Measurements from ENCODE around the gene FURIN.

FURIN gene

GRCh38 chr15:90875549-90875981 lies 7.2 kb downstream of the FURIN start:
- H3K4me1 ChIP-seq (ENCODE audit: control insufficient read depth, insufficient read depth, low read length), result peaks cover 11% of the 10 kb centered on the region
- H3K4me3 ChIP-seq (ENCODE audit: low read length), result no peak overlapping the region
- H3K27ac ChIP-seq (ENCODE audit: low read depth, low read length), result no peak overlapping the region
- peaks cover 36% of the 10 kb centered on the region for H3K36me3 ChIP-seq (ENCODE audit: control insufficient read depth, insufficient read depth, low read length)
- H3K9ac ChIP-seq (ENCODE audit: low read length), result no peak overlapping the region
- no peaks in the 10 kb centered on the region for H3K27me3 ChIP-seq (ENCODE audit: control insufficient read depth, insufficient read depth, low read length)

- H3K27me3 ChIP-seq (ENCODE audit: control insufficient read depth, insufficient read depth, low read length), result no peaks in the 10 kb centered on the region
- no peak overlapping the region for H3K27ac ChIP-seq (ENCODE audit: low read depth, low read length)
- peaks cover 39% of the 10 kb centered on the region for H3K36me3 ChIP-seq (ENCODE audit: control insufficient read depth, insufficient read depth, low read length)
- no peak overlapping the region for H3K4me3 ChIP-seq (ENCODE audit: low read length)
- H3K9ac ChIP-seq (ENCODE audit: low read length), result no peak overlapping the region
- peaks cover 11% of the 10 kb centered on the region for H3K4me1 ChIP-seq (ENCODE audit: control insufficient read depth, insufficient read depth, low read length)
These were observed 7.7 kb downstream of the FURIN start for GRCh38 chr15:90876046-90876445.

- H3K27ac ChIP-seq (ENCODE audit: low read depth, low read length), result no peak overlapping the region
- H3K4me1 ChIP-seq (ENCODE audit: control insufficient read depth, insufficient read depth, low read length), result peaks cover 11% of the 10 kb centered on the region
- H3K36me3 ChIP-seq (ENCODE audit: control insufficient read depth, insufficient read depth, low read length), result peaks cover 43% of the 10 kb centered on the region
- no peaks in the 10 kb centered on the region for H3K27me3 ChIP-seq (ENCODE audit: control insufficient read depth, insufficient read depth, low read length)
- H3K4me3 ChIP-seq (ENCODE audit: low read length), result no peak overlapping the region
- H3K9ac ChIP-seq (ENCODE audit: low read length), result no peak overlapping the region
These were observed 8.3 kb downstream of the FURIN start for GRCh38 chr15:90876512-90877170.

GRCh38 chr15:90877315-90877714 lies 8.9 kb downstream of the FURIN start:
- Histone ChIP-seq H3K27me3 (ENCODE audit: control insufficient read depth, insufficient read depth, low read length) (no peaks in the 10 kb centered on the region), H3K4me1 (ENCODE audit: control insufficient read depth, insufficient read depth, low read length) (peaks cover 9% of the 10 kb centered on the region), H3K27ac (ENCODE audit: low read depth, low read length) (no peak overlapping the region), H3K9ac (ENCODE audit: low read length) (no peak overlapping the region), H3K36me3 (ENCODE audit: control insufficient read depth, insufficient read depth, low read length) (peaks cover 47% of the 10 kb centered on the region), H3K4me3 (ENCODE audit: low read length) (no peak overlapping the region)

GRCh38 chr15:90877996-90878395 lies 9.6 kb downstream of the FURIN start:
- H3K27ac ChIP-seq (ENCODE audit: low read depth, low read length), result no peak overlapping the region
- no peak overlapping the region for H3K9ac ChIP-seq (ENCODE audit: low read length)
- H3K4me1 ChIP-seq (ENCODE audit: control insufficient read depth, insufficient read depth, low read length), result peaks cover 3% of the 10 kb centered on the region
- no peak overlapping the region for H3K4me3 ChIP-seq (ENCODE audit: low read length)
- no peaks in the 10 kb centered on the region for H3K27me3 ChIP-seq (ENCODE audit: control insufficient read depth, insufficient read depth, low read length)
- peaks cover 47% of the 10 kb centered on the region for H3K36me3 ChIP-seq (ENCODE audit: control insufficient read depth, insufficient read depth, low read length)

GRCh38 chr15:90878660-90879059 lies 10.3 kb downstream of the FURIN start:
- H3K4me1 ChIP-seq (ENCODE audit: control insufficient read depth, insufficient read depth, low read length), result peaks cover 4% of the 10 kb centered on the region
- peaks cover 47% of the 10 kb centered on the region for H3K36me3 ChIP-seq (ENCODE audit: control insufficient read depth, insufficient read depth, low read length)
- no peak overlapping the region for H3K4me3 ChIP-seq (ENCODE audit: low read length)
- no peak overlapping the region for H3K27ac ChIP-seq (ENCODE audit: low read depth, low read length)
- no peaks in the 10 kb centered on the region for H3K27me3 ChIP-seq (ENCODE audit: control insufficient read depth, insufficient read depth, low read length)
- no peak overlapping the region for H3K9ac ChIP-seq (ENCODE audit: low read length)

- H3K9ac ChIP-seq (ENCODE audit: low read length), result no peak overlapping the region
- H3K36me3 ChIP-seq (ENCODE audit: control insufficient read depth, insufficient read depth, low read length), result peaks cover 47% of the 10 kb centered on the region
These were observed 11.5 kb downstream of the FURIN start for GRCh38 chr15:90879730-90880366.

GRCh38 chr15:90880381-90881145 lies 12.2 kb downstream of the FURIN start:
- peaks cover 47% of the 10 kb centered on the region for H3K36me3 ChIP-seq (ENCODE audit: control insufficient read depth, insufficient read depth, low read length)

More at GRCh38 chr15:90879730-90880366, 11.5 kb downstream of the FURIN start:
- Histone ChIP-seq H3K4me1 (ENCODE audit: control insufficient read depth, insufficient read depth, low read length) (peaks cover 4% of the 10 kb centered on the region), H3K4me3 (ENCODE audit: low read length) (no peak overlapping the region), H3K27ac (ENCODE audit: low read depth, low read length) (no peak overlapping the region), H3K27me3 (ENCODE audit: control insufficient read depth, insufficient read depth, low read length) (no peaks in the 10 kb centered on the region)

GRCh38 chr15:90881181-90881977 lies 13.0 kb downstream of the FURIN start:
- H3K9ac ChIP-seq (ENCODE audit: low read length), result no peak overlapping the region
- H3K36me3 ChIP-seq (ENCODE audit: control insufficient read depth, insufficient read depth, low read length), result peaks cover 41% of the 10 kb centered on the region
- peaks cover 4% of the 10 kb centered on the region for H3K4me1 ChIP-seq (ENCODE audit: control insufficient read depth, insufficient read depth, low read length)
- no peaks in the 10 kb centered on the region for H3K27me3 ChIP-seq (ENCODE audit: control insufficient read depth, insufficient read depth, low read length)
- H3K27ac ChIP-seq (ENCODE audit: low read depth, low read length), result no peak overlapping the region
- no peak overlapping the region for H3K4me3 ChIP-seq (ENCODE audit: low read length)

More at GRCh38 chr15:90880381-90881145, 12.2 kb downstream of the FURIN start:
- Histone ChIP-seq H3K27me3 (ENCODE audit: control insufficient read depth, insufficient read depth, low read length) (no peaks in the 10 kb centered on the region), H3K9ac (ENCODE audit: low read length) (no peak overlapping the region), H3K4me1 (ENCODE audit: control insufficient read depth, insufficient read depth, low read length) (peaks cover 4% of the 10 kb centered on the region), H3K27ac (ENCODE audit: low read depth, low read length) (no peak overlapping the region), H3K4me3 (ENCODE audit: low read length) (no peak overlapping the region)

- Histone ChIP-seq H3K9ac (ENCODE audit: low read length) (no peak overlapping the region), H3K27me3 (ENCODE audit: control insufficient read depth, insufficient read depth, low read length) (no peaks in the 10 kb centered on the region), H3K27ac (ENCODE audit: low read depth, low read length) (no peak overlapping the region), H3K36me3 (ENCODE audit: control insufficient read depth, insufficient read depth, low read length) (peaks cover 34% of the 10 kb centered on the region), H3K4me3 (ENCODE audit: low read length) (no peak overlapping the region), H3K4me1 (ENCODE audit: control insufficient read depth, insufficient read depth, low read length) (peaks cover 4% of the 10 kb centered on the region)
These were observed 13.8 kb downstream of the FURIN start for GRCh38 chr15:90881978-90882721.

- no peak overlapping the region for H3K9ac ChIP-seq (ENCODE audit: low read length)
- peaks cover 4% of the 10 kb centered on the region for H3K4me1 ChIP-seq (ENCODE audit: control insufficient read depth, insufficient read depth, low read length)
- peaks cover 29% of the 10 kb centered on the region for H3K36me3 ChIP-seq (ENCODE audit: control insufficient read depth, insufficient read depth, low read length)
- no peaks in the 10 kb centered on the region for H3K27me3 ChIP-seq (ENCODE audit: control insufficient read depth, insufficient read depth, low read length)
- H3K4me3 ChIP-seq (ENCODE audit: low read length), result no peak overlapping the region
- peak overlapping the region; percentile 92 for H3K27ac ChIP-seq (ENCODE audit: low read depth, low read length)
These were observed 14.6 kb downstream of the FURIN start for GRCh38 chr15:90882781-90883525.

All from rectal smooth muscle tissue (tissue), 1 donor.